K562 (cell line): ENCODE results near the gene PTBP3. TPM values are rescaled to one million over a fixed set of nuclear protein-coding genes. Genes with fewer than 3 reads are reported as not detected.

ENCODE experiments used
- ARID2 ChIP-seq: fragments of 450-650 bp; IDR thresholded peaks from 2 replicates; pipeline ENCODE4 v1.6.1; 2017; ENCODE audit warnings: antibody characterized with exemption, mild to moderate bottlenecking
- ELF4 ChIP-seq: fragments of 450-650 bp; formaldehyde crosslinking; IDR thresholded peaks from 2 replicates; pipeline ENCODE4 v1.4.0; 2022; ENCODE audit warnings: missing genetic modification characterization
- HDAC3 ChIP-seq: fragments of 450-650 bp; IDR thresholded peaks from 2 replicates; pipeline ENCODE4 v1.6.1; 2018; ENCODE audit warnings: borderline replicate concordance, mild to moderate bottlenecking, moderate library complexity; ENCODE audit not compliant: partially characterized antibody
- HIVEP1 ChIP-seq: fragments of 250-450 bp; sonication (Bioruptor Pico); IDR thresholded peaks from 2 replicates; pipeline ENCODE4 v1.4.0; 2020; ENCODE audit warnings: mild to moderate bottlenecking
- MEIS2 ChIP-seq: fragments of 450-650 bp; IDR thresholded peaks from 2 replicates; pipeline ENCODE4 v1.6.1; 2014; ENCODE audit warnings: mild to moderate bottlenecking; ENCODE audit not compliant: partially characterized antibody
- NFYB ChIP-seq: IDR thresholded peaks from 2 replicates; pipeline ENCODE4 v1.6.1; 2011; ENCODE audit warnings: mild to moderate bottlenecking, moderate library complexity; ENCODE audit not compliant: insufficient read length; ENCODE audit errors: extremely low read depth
- NR2F6 ChIP-seq: fragments of 450-650 bp; formaldehyde crosslinking; IDR thresholded peaks from 2 replicates; pipeline ENCODE4 v1.4.0; 2020; ENCODE audit warnings: mild to moderate bottlenecking
- TAL1 ChIP-seq: fragments of 450-650 bp; IDR thresholded peaks from 2 replicates; pipeline ENCODE4 v1.6.1; 2016; ENCODE audit warnings: mild to moderate bottlenecking
- YY1 ChIP-seq, 3 experiments: IDR thresholded peaks; 2 replicates each; pipeline ENCODE4 v1.6.1; 2011; ENCODE audit warnings: low read length in 2 of 3, mild to moderate bottlenecking in 2 of 3, moderate library complexity in 2 of 3, borderline replicate concordance in 1 of 3, control low read depth in 1 of 3, low read depth in 1 of 3; ENCODE audit not compliant: insufficient read depth in 3 of 3, insufficient replicate concordance in 2 of 3, control insufficient read depth in 1 of 3, insufficient read length in 1 of 3; ENCODE audit errors: extremely low read depth in 1 of 3
- ZBTB17 ChIP-seq: fragments of 450-650 bp; formaldehyde crosslinking; IDR thresholded peaks from 2 replicates; pipeline ENCODE4 v1.4.0; 2020; ENCODE audit warnings: mild to moderate bottlenecking
- ZNF407 ChIP-seq: fragments of 450-650 bp; IDR thresholded peaks from 2 replicates; pipeline ENCODE4 v1.6.1; 2016; ENCODE audit warnings: low read depth
- polyA plus RNA-seq, 8 experiments: library from polyadenylated mRNA; depleted of rRNA in 4 of 8; stranded (reverse) in 5 of 8; unstranded in 3 of 8; fragments of >200 nt; fragmentation: Nextera tagmentation in 2 of 8; fragmentation: Illumina TruSeq in 1 of 8; extraction: Ambion mirVana in 2 of 8; extraction: Trizol in 1 of 8; gene quantifications; 2 replicates each; pipeline versions ENCODE4 v1.2.1 to v1.2.3, GENCODE V29; 2011 to 2014; ENCODE audit warnings: inconsistent platforms in 1 of 8, missing spikeins in 1 of 8
- total RNA-seq, 7 experiments: library from RNA; depleted of rRNA in 6 of 7; stranded (reverse); fragments of >200 nt in 6 of 7; fragmentation: Illumina TruSeq in 2 of 7; extraction: Trizol in 2 of 7; gene quantifications; 2 replicates each; pipeline versions ENCODE4 v1.2.1 to v1.2.3, GENCODE V29; 2011 to 2021; ENCODE audit warnings: low replicate concordance in 1 of 7
- TF ChIP-seq, protein P1 (sequence below): sonication (generic); formaldehyde crosslinking; IDR thresholded peaks from 2 replicates; pipeline ENCODE4 v1.8.0; 2023; ENCODE audit warnings: mild to moderate bottlenecking, missing genetic modification reagents
- TF ChIP-seq, protein P2 (sequence below): IDR thresholded peaks from 2 replicates; pipeline ENCODE4 v1.6.1; 2011; ENCODE audit not compliant: insufficient read length; ENCODE audit errors: extremely low read depth

Gene PTBP3
- total and polyA plus RNA-seq, 9 of the 15 experiments (the other 6 are each of a cell fraction or from before 2014, with no cell fraction given): 22.4 to 132 (median 68.0) TPM

DNA sequence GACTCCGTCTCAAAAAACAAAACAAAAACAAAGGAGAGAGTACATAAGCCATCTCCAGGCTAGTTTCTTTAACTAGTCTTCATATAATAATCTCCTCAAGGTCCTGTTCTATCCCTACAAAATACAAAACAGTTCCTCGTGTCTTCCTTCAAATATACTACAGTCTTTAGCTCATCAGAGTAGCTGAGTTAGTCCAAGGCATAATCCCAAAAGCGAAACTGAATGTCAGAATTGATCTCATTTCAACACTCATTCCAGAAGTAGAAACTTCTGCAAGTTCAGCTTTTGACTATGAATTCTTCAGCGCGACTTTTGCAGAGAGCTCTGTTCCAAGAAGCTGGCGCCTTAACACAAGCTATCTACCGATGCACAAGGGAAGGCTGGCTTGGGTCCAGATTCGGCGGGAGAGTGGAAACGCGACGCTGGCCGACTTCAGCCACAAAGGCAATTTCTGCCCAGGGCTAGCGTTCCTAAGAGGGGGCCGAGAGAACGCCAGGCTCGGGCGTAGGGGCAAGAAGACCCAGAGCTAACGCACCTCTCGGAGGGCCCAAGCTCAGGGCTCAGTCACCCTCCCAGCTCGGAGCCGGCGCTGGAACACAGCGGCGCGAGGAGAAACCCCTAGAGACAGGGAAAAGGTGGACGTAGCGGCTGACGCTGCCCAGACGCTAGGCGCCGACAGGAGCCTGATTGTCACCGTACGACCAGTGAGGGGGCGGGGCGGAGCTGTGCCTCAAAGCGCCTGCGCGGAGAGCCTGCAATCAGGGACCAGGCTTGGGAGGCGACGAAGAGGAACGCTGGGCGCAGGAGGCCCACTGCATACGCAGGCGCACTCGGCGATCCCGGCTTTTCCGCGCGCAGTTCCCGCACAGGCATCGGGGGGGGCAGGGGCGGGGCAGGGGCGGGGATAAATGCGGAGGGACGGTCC lies 46.0 kb upstream of the PTBP3 start (continued):
- TF ChIP-seq ZNF407: peak; percentile 85
- TF ChIP-seq HDAC3: peak; percentile 7
- TF ChIP-seq TAL1: peak; percentile 40; the same call in 1 of the 2 replicates
- TF ChIP-seq NFYB: no peak
- TF ChIP-seq NR2F6 (CRISPR knock-in tag): no peak
- TF ChIP-seq, protein P1, sequence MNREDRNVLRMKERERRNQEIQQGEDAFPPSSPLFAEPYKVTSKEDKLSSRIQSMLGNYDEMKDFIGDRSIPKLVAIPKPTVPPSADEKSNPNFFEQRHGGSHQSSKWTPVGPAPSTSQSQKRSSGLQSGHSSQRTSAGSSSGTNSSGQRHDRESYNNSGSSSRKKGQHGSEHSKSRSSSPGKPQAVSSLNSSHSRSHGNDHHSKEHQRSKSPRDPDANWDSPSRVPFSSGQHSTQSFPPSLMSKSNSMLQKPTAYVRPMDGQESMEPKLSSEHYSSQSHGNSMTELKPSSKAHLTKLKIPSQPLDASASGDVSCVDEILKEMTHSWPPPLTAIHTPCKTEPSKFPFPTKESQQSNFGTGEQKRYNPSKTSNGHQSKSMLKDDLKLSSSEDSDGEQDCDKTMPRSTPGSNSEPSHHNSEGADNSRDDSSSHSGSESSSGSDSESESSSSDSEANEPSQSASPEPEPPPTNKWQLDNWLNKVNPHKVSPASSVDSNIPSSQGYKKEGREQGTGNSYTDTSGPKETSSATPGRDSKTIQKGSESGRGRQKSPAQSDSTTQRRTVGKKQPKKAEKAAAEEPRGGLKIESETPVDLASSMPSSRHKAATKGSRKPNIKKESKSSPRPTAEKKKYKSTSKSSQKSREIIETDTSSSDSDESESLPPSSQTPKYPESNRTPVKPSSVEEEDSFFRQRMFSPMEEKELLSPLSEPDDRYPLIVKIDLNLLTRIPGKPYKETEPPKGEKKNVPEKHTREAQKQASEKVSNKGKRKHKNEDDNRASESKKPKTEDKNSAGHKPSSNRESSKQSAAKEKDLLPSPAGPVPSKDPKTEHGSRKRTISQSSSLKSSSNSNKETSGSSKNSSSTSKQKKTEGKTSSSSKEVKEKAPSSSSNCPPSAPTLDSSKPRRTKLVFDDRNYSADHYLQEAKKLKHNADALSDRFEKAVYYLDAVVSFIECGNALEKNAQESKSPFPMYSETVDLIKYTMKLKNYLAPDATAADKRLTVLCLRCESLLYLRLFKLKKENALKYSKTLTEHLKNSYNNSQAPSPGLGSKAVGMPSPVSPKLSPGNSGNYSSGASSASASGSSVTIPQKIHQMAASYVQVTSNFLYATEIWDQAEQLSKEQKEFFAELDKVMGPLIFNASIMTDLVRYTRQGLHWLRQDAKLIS (CRISPR knock-in tag): peak; percentile 51; the same call in 1 of the 2 replicates
- TF ChIP-seq ARID2: no peak
- TF ChIP-seq ELF4: 0 out of 2 replicates have a peak, but pooled peaks have one; percentile 45
- TF ChIP-seq, protein P2, sequence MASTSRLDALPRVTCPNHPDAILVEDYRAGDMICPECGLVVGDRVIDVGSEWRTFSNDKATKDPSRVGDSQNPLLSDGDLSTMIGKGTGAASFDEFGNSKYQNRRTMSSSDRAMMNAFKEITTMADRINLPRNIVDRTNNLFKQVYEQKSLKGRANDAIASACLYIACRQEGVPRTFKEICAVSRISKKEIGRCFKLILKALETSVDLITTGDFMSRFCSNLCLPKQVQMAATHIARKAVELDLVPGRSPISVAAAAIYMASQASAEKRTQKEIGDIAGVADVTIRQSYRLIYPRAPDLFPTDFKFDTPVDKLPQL: peak; percentile 43
- TF ChIP-seq HIVEP1 (CRISPR knock-in tag): 0 out of 2 replicates have a peak, but pooled peaks have one; percentile 10
- TF ChIP-seq YY1 (IDR thresholded peaks at IDR 0.05; ENCODE audit: borderline replicate concordance in 1 of 3, control insufficient read depth in 1 of 3, extremely low read depth in 1 of 3, insufficient read depth in 3 of 3, insufficient read length in 1 of 3, insufficient replicate concordance in 2 of 3, low read depth in 1 of 3, low read length in 2 of 3): peak in 2 of 3 experiments; percentile 22 to 37
- peak; percentile 72 for TF ChIP-seq ZBTB17 (CRISPR knock-in tag)
- TF ChIP-seq MEIS2: peak; percentile 87
